HG03103 (cell line): ENCODE data around the gene ARFGEF2.
"Not testable (repeated sequence)": the region's sequence is repeated elsewhere in the genome, so short reads cannot be mapped to it uniquely, and the experiment has no call there.

Experiments
- ATAC-seq: cut with Tn5 transposase; IDR thresholded peaks from one replicate; pipeline ENCODE4 v1.9.1; 2021; ENCODE audit warnings: low read depth; ENCODE audit not compliant: unreplicated experiment

Gene ARFGEF2

DNA sequence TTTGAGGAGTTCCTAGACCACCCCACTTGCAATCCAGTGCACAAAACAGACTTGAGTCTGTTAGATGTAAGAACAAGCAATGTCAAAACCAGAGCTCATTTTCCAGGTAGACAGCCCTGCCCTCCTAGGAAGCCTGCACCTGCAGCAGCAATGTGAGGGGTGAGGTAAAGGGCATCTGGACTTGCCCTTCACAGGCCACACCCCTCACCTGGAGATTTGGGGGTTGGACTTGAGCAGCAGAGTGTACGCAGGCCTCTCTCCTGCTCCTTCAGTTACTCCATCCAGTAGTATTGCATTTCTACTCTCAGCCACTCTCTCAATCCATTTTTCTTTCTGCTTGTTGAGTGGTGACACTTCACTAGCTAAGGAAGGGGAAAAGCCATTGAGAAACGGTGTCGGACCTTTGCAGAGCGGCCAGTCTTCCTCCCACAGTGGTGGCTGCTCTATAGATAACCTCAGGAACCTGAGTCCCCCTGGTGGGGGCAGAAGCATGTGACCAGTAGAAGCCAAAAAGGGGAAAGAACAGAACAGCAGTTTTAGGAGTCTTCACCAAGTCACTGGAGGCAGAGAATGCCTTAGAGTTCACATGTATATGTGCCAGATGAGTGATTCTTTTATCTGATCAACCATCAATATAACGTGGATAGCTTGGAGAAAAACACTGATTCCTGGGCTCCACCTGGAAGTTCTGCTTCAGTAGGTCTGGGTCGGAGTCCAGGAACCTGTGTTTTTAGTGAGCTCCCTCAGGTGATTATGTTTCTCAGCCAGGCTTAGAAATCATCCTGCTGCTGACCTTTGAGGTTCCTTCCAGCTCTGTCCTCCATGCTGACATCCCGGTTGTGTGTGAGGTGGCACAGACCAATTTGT is 28.0 kb downstream of the ARFGEF2 start:
- ATAC-seq: no peak

DNA sequence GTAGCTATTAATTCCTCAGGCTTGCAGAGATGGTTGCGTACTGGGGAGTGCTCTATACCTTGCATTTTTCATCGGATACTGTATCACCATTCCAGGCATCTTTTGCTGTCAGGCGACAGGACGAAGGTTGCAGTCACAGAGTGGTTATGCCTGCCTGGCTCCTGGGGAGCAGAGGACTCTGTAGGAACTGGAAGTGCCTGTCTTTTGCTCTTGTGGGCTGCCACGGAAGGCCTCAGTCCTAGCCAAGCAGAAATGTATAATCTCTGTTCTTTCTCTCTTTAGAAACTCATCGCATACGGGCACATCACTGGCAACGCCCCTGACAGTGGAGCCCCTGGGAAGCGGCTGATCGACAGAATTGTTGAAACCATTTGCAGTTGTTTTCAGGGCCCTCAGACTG is 29.5 kb downstream of the ARFGEF2 start:
- no peak for ATAC-seq

DNA sequence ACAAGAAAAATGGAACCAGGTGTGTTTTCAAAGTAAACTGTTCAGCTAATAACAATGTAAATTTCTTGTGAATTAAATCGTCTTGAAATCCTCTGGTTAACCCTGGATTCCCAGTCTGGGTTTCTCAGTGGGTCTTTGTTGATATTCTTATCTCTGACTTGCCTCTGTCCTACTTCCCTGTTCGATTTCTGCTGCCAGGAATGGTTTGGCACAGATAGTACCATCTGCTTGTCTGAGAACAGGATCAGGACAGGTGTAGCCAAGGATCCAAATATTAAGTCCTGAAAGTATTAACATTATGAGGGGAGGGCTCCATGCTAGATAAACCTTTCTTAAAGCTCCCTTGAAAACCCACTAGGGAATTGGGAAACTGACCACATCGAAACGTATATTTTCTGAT is 30.1 kb downstream of the ARFGEF2 start:
- ATAC-seq: no peak

DNA sequence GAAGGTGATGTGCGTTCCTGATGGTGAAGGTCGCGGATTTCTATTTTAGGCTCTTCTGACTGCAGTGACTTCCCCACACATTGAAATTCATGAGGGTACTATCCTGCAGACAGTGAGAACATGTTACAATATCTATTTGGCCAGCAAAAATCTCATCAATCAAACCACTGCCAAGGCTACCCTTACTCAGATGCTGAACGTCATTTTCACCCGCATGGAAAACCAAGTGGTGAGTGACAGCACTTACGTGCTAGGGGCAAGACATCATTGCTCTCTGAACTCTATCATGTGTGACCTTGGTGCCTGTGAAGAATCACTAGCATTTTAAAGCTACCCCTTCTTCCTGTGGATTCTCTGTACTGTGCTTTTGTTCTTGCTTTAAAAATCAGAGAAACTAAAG is 31.1 kb downstream of the ARFGEF2 start:
- ATAC-seq: no peak

DNA sequence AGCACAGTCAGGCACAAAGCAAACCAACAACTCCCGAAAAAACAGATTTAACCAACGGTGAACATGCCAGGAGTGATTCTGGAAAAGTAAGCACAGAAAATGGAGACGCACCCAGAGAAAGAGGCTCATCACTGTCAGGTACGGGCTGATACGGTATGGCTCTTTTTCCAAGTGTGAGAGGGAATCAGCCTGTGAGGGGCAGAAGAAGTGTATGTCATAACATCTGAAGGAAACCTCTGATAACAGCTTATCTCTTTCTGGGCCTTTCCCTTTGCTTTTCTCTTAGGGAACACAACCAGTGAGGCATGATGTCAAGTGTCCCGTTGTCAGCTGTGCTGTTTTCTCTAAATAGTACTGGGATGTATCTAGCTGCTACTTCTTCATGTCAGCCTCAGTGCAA is 32.1 kb downstream of the ARFGEF2 start:
- no peak for ATAC-seq

DNA sequence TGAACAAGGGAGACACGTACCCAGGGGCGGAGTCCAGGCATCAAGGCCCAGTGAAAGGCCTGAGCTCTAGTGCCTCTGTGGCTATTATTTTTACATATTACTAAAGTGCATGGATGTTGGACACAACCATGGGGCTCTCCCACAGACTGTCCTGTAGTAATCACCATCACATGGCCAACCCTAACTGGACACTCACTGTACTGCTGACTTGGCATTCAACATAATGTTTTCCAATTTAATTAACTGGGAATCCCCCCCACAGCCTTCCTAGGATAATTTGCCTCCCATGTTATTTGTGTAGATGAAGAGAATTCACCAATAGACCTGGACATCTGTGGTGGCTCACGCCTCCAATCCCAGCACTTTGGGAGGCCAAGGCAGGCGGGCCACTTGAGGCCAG is 34.5 kb downstream of the ARFGEF2 start:
- no peak for ATAC-seq

DNA sequence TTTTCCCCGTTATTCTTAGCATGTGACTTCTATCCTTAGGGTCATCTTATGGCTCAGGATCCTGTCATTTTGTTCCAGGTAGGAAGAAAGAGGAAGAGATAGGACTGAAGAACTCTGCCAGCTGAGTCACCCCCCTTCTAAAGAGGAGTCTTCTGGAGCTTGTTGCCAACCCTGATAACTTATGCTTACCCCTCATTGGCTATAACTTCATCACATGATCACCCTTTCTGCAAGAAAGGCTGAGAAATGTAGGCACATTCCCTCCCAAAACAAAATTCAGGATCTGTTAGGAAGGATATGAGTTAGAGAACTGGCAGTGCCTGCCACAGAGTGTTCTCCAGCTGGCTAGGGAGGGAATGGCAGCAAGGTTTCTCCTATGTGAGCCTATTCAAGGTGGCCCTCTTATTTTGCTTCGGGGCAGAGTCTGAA is 35.6 kb downstream of the ARFGEF2 start:
- no peak for ATAC-seq

DNA sequence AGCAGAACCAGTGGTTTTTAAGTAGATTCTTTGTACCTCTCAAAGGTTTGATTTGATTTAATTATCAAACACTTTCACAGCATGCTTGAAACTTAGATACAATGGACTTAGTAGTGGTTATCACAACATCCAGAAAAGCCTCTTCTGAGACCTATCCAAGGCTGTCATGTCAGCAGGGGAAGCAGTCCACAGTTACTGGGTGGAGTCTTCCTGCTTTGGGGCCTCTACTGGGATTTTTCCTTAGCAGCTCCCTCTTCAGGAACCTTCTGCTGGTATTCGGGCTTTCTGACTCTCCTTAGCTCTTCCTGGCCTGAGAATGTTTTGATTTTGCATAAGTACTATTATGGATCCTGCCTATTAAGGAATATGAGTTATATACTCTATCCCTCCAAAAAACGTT is 36.0 kb downstream of the ARFGEF2 start:
- ATAC-seq: no peak

DNA sequence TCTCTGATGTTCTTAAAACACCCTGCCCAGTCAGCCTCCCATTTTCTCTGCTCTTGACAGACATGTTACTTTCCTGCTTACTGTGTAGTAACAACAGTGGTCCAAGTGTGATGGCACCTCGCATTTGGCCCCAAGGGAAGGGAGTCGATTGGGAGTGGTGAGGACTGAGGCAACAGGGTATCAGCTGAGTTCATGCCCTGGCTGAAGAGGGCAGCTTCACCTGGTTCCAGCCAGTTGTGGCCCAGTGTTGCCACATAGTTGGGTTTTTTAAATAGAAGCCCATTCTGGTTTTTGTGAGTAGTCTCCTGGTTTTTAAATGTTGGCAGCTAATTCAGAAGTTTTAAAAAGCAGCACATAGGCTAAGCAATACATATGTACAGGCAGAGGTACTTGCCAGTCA is 37.2 kb downstream of the ARFGEF2 start:
- ATAC-seq: no peak

DNA sequence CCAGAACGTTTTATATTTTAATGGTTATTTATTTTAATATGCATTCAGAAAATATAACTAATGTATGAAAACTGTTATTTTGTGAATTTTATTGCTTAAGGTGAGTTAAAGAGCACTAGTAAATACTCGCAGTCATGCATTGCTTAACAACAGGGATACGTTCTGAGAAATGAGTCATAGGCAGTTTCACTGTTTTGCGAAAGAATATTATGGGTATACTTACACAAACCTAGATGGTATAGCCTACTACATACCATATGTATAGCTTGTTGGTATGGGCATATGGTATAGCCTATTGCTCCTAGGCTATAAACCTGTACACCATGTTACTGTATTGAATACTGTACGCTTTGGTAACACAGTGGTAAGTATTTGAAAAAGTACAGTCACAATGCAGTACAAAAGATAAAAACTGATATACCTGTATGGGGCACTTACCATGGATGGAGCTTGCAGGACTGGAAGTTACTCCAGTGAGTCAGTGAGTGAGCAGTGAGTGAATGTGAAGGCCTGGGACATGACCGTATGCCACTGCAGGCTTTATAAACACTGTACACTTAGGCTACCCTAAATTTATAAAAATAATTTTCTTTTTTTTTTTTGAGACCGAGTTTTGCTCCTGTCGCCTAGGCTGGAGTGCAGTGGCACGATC is 38.5 kb downstream of the ARFGEF2 start:
- no peak for ATAC-seq

DNA sequence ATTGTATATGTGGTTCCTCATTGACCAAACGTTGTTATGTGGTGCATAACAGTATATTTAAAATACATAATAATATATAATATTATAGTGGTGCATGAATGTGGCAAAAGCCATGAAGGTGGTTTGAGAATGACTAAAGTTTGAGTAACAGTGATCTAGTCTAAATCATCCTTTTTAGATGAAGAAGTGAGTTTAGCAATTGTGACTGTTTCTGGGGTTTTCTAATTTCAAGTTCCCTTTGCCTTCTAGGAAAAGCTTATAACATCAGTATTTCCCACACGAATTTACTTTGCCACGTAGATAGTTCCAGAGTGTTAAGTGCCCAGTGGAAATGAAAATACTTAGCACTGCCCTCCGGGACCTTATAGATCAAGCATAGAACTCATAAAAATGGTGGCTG is 40.9 kb downstream of the ARFGEF2 start:
- no peak for ATAC-seq

DNA sequence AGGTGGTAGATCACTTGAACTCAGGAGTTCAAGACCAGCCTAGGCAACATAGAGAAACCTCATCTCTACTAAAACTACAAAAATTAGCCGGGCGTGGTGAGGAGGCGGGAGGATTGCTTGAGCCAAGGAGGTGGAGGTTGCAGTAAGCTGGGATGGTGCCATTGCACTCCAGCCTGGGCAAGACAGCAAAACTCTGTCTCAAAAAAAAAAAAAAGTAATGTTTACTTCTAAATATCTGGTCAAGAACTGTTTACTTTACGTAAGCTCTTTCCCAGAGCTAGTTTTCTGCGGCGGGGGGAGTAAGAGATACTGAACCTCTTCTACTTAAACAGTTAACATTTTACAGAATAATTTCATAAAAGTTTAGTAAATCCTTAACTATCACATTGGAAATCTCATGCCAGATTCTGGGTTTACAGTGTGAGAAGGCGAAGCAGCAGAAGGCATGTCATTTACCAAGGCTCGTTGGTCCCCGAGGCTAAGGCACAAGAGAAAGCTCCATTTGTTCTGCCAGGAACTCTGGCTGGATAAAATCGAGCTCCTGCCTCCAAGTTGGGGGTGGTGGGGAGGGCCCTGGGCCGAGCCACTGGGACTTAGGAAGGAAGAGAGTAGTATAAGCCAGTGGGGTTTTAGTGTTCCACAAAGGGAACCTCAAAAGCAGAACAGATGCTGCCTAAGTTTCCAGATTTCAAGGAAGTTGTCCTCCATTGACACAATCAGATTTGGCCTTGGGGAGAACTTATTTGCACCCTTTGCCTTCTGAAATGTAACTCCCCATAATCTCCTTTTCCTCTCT is 41.7 kb downstream of the ARFGEF2 start:
- ATAC-seq: no peak

DNA sequence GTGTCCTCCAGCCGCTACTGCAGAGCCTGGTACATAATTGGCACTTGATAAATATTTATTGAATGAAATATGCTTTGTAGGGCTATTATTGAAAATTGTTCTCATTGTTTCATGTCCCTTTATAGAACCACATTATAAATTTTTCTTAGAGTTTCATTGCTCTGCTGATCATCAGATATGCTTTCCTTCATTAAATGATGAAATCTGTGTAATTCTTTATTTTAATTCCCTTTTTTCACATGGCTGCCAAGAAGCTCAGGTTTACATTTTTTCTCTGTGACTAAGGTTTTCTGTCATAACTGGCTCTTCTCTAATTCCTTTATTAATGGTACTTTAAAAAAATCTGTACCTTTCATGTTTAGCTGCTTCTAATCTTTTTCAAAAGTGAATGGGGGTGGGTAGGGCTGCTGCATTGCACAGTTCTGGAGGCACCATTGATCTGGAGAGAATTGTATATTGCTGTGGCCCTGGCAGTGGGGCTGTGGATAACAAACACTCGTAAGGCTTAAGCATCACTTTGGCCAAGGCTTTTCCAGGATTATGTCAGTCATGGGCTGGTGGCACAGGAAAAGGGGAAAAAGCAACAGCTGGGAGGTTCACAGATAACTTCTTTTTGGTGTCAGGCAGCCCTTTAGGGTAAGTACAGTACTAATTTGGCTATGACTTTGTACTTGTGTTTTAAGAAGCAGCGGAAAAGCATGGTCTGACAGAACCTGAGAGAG is 43.8 kb downstream of the ARFGEF2 start:
- ATAC-seq: no peak

DNA sequence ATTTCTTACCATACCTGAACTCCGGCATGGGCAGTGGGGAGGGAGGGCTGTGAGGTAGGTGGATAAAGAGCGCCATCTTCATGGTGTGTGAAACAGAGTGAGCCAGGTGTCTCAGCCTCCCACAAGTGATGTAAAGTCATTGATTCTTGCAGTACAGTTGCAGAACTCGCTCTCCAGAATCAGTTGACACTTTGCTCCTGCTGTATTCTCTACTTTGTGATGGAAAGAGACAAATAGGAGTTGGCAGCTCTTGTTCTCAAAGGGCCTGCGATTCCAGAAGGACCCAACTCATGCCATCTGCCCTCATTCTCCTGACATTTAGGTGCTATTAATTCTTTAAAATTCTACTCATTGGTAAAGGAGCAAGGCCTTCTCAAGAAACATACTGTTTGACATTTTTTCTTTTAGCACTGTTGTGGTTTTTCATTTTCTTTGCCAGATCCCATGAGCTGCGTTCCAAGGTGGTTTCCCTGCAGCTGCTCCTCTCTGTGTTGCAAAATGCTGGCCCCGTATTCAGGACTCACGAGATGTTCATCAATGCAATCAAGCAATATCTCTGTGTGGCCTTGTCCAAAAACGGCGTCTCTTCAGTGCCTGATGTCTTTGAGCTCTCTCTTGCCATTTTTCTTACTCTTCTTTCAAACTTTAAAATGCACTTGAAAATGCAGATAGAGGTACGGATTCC is 49.3 kb downstream of the ARFGEF2 start:
- ATAC-seq: no peak

DNA sequence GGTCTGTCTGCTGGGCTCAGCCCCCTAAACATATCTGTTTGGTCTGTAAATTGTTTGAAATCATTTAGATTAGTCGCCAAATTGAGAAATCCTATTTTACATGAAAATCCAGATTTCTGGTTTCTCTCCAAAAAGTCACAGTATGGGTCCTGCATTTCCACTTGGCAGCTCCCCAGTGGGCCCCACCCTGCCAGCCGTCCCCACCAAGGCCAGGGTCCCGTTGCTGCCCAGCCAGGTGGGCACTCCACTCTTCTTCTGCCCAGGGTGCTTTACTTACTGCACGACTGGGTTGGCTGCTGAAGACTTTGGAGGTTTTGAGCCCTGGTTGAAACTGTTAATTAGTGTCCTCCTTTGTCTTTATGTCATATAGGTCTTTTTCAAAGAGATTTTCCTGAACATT is 50.4 kb downstream of the ARFGEF2 start:
- ATAC-seq: no peak

DNA sequence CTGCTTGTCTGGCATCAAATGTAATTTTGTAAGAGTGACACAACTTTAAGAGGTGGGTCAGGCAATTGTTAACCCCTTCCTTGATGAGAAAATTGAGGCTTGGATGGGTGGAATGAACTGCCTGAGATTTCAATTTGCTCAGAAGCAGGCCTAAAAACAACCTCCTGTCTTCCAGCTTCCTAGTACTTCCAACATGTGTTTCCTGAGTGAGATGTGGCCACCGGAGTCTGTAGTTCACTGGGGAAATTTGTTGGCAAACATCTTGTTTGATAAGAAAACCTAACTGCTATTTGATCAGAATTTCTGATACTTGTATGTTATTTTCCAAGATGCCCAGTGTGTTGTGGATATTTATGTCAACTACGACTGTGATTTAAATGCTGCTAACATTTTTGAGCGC is 51.3 kb downstream of the ARFGEF2 start:
- no peak for ATAC-seq

DNA sequence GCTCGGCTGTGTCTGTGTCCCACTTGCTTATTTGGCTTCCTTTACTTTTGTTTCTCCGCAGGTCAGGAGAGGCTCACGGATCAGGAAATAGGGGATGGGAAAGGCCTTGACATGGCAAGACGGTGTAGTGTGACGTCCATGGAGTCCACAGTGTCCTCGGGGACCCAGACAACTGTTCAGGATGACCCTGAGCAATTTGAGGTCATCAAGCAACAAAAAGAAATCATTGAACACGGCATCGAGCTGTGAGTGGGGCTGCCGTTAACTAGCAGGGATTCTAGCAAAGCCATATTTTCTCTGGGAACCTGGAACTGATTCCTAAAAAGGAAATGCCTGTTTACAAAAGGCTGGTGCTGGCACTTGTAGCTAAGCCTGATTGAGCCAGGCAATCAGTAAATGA is 54.4 kb downstream of the ARFGEF2 start:
- ATAC-seq: no peak

DNA sequence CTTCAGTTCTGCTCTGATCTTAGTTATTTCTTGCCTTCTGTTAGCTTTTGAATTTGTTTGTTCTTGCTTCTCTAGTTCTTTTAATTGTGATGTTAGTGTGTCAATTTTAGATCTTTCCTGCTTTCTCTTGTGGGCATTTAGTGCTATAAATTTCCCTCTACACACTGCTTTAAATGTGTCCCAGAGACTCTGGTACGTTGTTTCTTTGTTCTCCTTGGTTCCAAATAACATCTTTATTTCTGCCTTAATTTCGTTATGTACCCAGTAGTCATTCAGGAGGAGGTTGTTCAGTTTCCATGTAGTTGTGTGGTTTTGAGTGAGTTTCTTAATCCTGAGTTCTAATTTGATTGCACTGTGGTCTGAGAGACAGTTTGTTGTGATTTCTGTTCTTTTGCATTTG is 58.5 kb downstream of the ARFGEF2 start:
- ATAC-seq: not testable (repeated sequence)

DNA sequence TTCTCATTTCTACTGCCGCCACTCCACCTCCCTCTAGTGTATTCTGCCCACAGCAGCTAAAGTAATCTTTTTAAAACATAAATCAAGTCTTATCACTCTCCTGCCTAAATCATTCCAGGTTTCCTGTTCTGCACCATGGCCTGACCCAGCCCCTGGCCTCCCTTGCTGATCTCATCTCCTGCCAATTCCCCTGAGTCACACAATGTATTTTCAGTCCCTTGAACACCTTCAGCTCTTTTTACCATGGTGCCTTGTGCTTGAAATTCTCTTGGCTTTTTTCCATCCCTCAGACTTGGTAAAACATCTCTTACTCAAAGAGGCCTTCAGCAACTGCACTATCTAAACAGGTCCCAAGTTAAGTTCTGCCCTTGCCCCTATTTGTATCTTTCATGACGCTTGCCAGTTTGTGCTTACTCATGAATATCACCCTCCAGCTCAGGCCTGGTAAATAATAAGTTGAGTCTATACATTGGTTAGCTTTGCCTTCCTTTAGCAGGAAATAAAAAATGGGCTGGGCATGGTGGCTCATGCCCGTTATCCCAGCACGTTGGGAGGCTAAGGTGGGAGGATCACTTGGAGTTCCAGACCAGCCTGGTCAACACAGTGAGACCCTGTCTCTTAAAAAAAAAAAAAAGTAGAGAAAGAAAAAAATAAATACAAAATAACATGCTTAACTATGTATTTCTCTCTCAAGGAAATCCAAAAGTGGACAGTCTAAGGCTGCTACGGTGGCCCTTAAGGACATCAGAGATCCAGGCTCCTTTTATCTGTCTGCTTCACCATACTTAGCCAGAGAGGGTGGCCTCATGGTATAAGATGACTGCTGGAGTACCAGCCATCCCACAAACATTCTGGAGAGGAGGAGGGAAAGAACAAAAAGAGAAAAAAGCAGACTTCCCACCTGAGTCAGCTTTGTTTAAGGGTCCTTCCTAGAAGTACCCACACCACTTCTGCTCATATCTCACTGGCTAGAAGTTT is 62.2 kb downstream of the ARFGEF2 start:
- no peak for ATAC-seq
